HL-60 (cell line): ENCODE results near the gene UTY.

Source experiments
- DNase-seq, 2 experiments: peaks; one replicate each; pipeline ENCODE4 v3.0.0-alpha.2; 2010 to 2020; ENCODE audit warnings: low read depth in 1 of 2, low spot score in 1 of 2
- H3K27ac ChIP-seq: fragments of 250-450 bp; sonication (Bioruptor Pico); replicated peaks from 2 replicates; pipeline ENCODE4 v1.5.1; 2020; ENCODE audit warnings: mild to moderate bottlenecking, moderate library complexity
- H3K27me3 ChIP-seq: fragments of 250-450 bp; sonication (Bioruptor Pico); 2 replicates; pipeline ENCODE4 v1.5.1; 2021; ENCODE audit warnings: mild to moderate bottlenecking, moderate library complexity; ENCODE audit not compliant: insufficient read depth, poor library complexity, severe bottlenecking
- H3K4me3 ChIP-seq: replicated peaks from 2 replicates; pipeline ENCODE4 v1.5.1; 2011; ENCODE audit warnings: mild to moderate bottlenecking, control low read depth, low read length; ENCODE audit not compliant: insufficient read depth
- CTCF ChIP-seq: IDR thresholded peaks from one replicate; pipeline ENCODE4 v1.5.1; 2011; ENCODE audit warnings: low read length, control low read depth, inconsistent platforms; ENCODE audit not compliant: insufficient read depth
- GABPA ChIP-seq: IDR thresholded peaks from 2 replicates; pipeline ENCODE4 v1.6.1; 2012; ENCODE audit warnings: low read depth
- POLR2AphosphoS5 ChIP-seq: IDR thresholded peaks from 2 replicates; pipeline ENCODE4 v1.6.1; 2012; ENCODE audit warnings: low read depth
- SPI1 ChIP-seq: IDR thresholded peaks from 2 replicates; pipeline ENCODE4 v1.6.1; 2012; ENCODE audit warnings: low read depth, mild to moderate bottlenecking, borderline replicate concordance
- TF ChIP-seq, protein P1 (sequence below): IDR thresholded peaks from 2 replicates; pipeline ENCODE4 v1.6.1; 2012; ENCODE audit warnings: low read depth; ENCODE audit not compliant: insufficient replicate concordance

UTY gene

DNA sequence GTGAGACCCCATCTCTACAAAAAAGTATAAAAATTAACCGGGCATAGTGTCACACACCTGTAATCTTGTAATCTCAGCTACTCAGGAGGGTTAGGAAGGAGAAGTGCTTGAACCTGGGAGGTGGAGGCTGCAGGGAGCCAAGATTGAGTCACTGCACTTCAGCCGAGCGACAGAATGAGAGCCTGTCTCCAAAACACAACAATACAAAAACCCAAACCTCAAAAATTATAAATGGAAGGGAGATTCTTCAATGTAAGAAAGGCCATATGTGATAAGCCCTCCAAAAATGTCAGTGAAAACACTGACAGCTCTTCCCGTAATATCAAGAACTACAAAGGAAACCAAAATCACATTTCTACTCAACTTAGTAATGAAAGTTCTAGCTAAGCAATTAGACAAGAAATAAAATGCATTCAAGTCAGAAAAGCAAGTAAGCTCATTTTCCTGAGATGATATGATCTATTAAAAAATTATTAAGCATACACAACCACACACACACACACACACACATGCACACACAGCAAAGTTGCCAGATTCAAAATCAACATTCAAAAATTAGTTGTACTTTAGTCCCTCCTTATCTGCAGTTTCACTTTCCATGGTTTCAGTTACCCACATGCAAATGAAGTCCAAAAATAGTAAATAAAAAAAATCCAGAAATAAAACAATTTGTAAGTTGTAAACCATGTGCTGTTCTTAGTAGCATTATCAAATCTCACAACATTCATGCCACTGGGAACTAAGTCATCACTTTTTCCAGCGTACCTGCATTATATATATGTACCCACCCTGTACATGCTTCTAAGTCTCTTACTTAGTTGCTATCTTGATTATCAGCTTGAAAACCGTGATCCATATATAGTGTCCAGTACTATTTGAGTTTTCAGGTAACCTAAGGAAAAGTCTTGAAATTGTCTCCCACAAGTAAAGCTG lies 108.7 kb downstream of the UTY start:
- Histone ChIP-seq H3K27ac (no peak overlapping the region), H3K4me3 (no peak overlapping the region), H3K27me3 (no peaks in the 10 kb centered on the region)
- DNase-seq = no peak
- TF ChIP-seq GABPA = no peak
- no peak for TF ChIP-seq SPI1
- no peak for TF ChIP-seq POLR2AphosphoS5
- TF ChIP-seq, protein P1, sequence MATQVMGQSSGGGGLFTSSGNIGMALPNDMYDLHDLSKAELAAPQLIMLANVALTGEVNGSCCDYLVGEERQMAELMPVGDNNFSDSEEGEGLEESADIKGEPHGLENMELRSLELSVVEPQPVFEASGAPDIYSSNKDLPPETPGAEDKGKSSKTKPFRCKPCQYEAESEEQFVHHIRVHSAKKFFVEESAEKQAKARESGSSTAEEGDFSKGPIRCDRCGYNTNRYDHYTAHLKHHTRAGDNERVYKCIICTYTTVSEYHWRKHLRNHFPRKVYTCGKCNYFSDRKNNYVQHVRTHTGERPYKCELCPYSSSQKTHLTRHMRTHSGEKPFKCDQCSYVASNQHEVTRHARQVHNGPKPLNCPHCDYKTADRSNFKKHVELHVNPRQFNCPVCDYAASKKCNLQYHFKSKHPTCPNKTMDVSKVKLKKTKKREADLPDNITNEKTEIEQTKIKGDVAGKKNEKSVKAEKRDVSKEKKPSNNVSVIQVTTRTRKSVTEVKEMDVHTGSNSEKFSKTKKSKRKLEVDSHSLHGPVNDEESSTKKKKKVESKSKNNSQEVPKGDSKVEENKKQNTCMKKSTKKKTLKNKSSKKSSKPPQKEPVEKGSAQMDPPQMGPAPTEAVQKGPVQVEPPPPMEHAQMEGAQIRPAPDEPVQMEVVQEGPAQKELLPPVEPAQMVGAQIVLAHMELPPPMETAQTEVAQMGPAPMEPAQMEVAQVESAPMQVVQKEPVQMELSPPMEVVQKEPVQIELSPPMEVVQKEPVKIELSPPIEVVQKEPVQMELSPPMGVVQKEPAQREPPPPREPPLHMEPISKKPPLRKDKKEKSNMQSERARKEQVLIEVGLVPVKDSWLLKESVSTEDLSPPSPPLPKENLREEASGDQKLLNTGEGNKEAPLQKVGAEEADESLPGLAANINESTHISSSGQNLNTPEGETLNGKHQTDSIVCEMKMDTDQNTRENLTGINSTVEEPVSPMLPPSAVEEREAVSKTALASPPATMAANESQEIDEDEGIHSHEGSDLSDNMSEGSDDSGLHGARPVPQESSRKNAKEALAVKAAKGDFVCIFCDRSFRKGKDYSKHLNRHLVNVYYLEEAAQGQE = no peak
- no peak for TF ChIP-seq CTCF

DNA sequence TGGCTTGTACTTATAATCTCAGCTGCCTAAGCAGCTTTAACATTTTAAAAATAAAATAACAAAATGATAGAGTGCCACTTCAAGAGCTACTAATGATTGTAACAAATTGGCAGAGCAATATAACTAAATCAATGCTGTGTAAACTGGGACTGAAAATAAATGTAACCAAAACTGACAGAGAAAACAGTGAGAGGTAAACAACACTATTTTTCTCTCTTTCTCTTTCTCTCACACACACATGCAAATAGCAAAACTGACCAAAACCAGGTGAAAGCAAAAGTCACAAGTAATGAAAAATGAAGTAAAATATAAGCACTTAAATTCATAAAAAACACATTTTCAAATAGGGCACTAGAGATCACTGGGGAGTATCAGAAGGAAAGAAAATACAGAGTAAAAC lies 109.6 kb downstream of the UTY start:
- Histone ChIP-seq H3K27ac (no peak overlapping the region), H3K27me3 (no peaks in the 10 kb centered on the region), H3K4me3 (no peak overlapping the region)
- no peak for DNase-seq
- no peak for TF ChIP-seq CTCF
- no peak for TF ChIP-seq GABPA
- no peak for TF ChIP-seq SPI1
- TF ChIP-seq POLR2AphosphoS5 = no peak
- TF ChIP-seq, protein P1 = no peak

DNA sequence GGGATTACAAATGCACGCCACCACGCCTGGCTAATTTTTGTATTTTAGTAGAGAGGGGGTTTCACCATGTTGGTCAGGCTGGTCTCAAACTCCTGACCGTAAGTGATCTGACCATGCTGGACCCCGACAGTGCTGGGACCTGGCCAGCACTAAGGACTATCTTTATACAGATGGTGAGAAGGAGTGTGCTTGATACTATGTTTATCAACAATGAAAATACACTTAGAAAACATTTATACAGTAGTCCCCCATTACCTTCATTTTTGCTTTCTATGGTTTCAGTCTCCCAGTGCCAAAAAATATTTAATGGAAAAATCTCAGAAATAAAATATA lies 111.4 kb downstream of the UTY start:
- TF ChIP-seq CTCF (no peak), SPI1 (no peak), POLR2AphosphoS5 (no peak)
- TF ChIP-seq, protein P1 = no peak
- Histone ChIP-seq H3K27me3 (no peaks in the 10 kb centered on the region), H3K27ac (no peak overlapping the region), H3K4me3 (no peak overlapping the region)
- DNase-seq = no peak
